Upper lobe of left lung (tissue), 4 donors: ENCODE results near the gene PDCD6IP.

Experiments used
- CTCF ChIP-seq, 6 experiments: fragments of 450-650 bp in 4 of 6; fragments of 200-600 bp in 2 of 6; sonication (generic) in 2 of 6; IDR thresholded peaks; one replicate each; pipeline ENCODE4 v1.5.1; 2016 to 2019; ENCODE audit warnings: antibody characterized with exemption in 6 of 6
- EP300 ChIP-seq, 4 donors: sonication (generic); formaldehyde crosslinking; IDR thresholded peaks; one replicate each; pipeline ENCODE4 v1.5.1; 2017; ENCODE audit warnings: antibody characterized with exemption in 4 of 4, control low read depth in 2 of 4
- POLR2A ChIP-seq, 4 donors: fragments of 450-650 bp; IDR thresholded peaks; one replicate each; pipeline ENCODE4 v1.5.1; 2016 to 2017; ENCODE audit warnings: antibody characterized with exemption in 4 of 4, mild to moderate bottlenecking in 2 of 4
- POLR2AphosphoS5 ChIP-seq, 2 donors: sonication (generic); formaldehyde crosslinking; IDR thresholded peaks; one replicate each; pipeline ENCODE4 v1.5.1; 2017; ENCODE audit warnings: antibody characterized with exemption in 2 of 2

GRCh38 chr3:33798113-33798417, 365 bp upstream of the PDCD6IP start:
- TF ChIP-seq POLR2AphosphoS5 (IDR thresholded peaks at IDR 0.05) (no peak), CTCF (IDR thresholded peaks at IDR 0.05) (no peak), EP300 (IDR thresholded peaks at IDR 0.05) (no peak), POLR2A (IDR thresholded peaks at IDR 0.05) (no peak)
